GM21825 (cell line): Measurements from ENCODE around the gene RPTOR.

Experiments
- ATAC-seq: cut with Tn5 transposase; IDR thresholded peaks from one replicate; pipeline ENCODE4 v1.9.1; 2021; ENCODE audit warnings: mild to moderate bottlenecking, moderate library complexity; ENCODE audit not compliant: unreplicated experiment

The RPTOR gene

GRCh38 chr17:80894726-80895125 is 350.1 kb downstream of the RPTOR start:
- no peak for ATAC-seq

- ATAC-seq, result no peak
Observed at GRCh38 chr17:80895366-80895765, 350.7 kb downstream of the RPTOR start.

- ATAC-seq, result no peak
Observed at GRCh38 chr17:80898716-80899115, 354.1 kb downstream of the RPTOR start.

GRCh38 chr17:80899402-80900268 is 355.0 kb downstream of the RPTOR start:
- ATAC-seq, result no peak

- ATAC-seq, result no peak
Observed at GRCh38 chr17:80901319-80901718, 356.7 kb downstream of the RPTOR start.

- no peak for ATAC-seq
Observed at GRCh38 chr17:80902197-80902962, 357.7 kb downstream of the RPTOR start.

GRCh38 chr17:80902963-80903611 is 358.4 kb downstream of the RPTOR start:
- ATAC-seq, result no peak

GRCh38 chr17:80904036-80904753 is 359.6 kb downstream of the RPTOR start:
- no peak for ATAC-seq

GRCh38 chr17:80905586-80906230 is 361.1 kb downstream of the RPTOR start:
- no peak for ATAC-seq

- ATAC-seq, result no peak
Observed at GRCh38 chr17:80906364-80907259, 362.0 kb downstream of the RPTOR start.

- no peak for ATAC-seq
Observed at GRCh38 chr17:80907281-80907680, 362.6 kb downstream of the RPTOR start.

GRCh38 chr17:80908211-80908610 is 363.6 kb downstream of the RPTOR start:
- ATAC-seq, result no peak

- no peak for ATAC-seq
Observed at GRCh38 chr17:80908776-80909175, 364.1 kb downstream of the RPTOR start.

- no peak for ATAC-seq
Observed at GRCh38 chr17:80909635-80910034, 365.0 kb downstream of the RPTOR start.

- no peak for ATAC-seq
Observed at GRCh38 chr17:80910043-80910442, 365.4 kb downstream of the RPTOR start.

GRCh38 chr17:80912476-80912875 is 367.8 kb downstream of the RPTOR start:
- no peak for ATAC-seq

GRCh38 chr17:80913928-80914821 is 369.5 kb downstream of the RPTOR start:
- ATAC-seq, result no peak

- no peak for ATAC-seq
Observed at GRCh38 chr17:80916246-80916645, 371.6 kb downstream of the RPTOR start.
